NT2/D1 (cell line): ENCODE data around the gene ZNF747.
"Not testable (repeated sequence)": the region's sequence is repeated elsewhere in the genome, so short reads cannot be mapped to it uniquely, and the experiment has no call there.

Source experiments
- SUZ12 ChIP-seq: IDR thresholded peaks from 2 replicates; pipeline ENCODE4 v1.6.1; 2011; ENCODE audit not compliant: insufficient read length, insufficient read depth; ENCODE audit errors: extremely low read depth
- YY1 ChIP-seq: IDR thresholded peaks from 2 replicates; pipeline ENCODE4 v1.6.1; 2011; ENCODE audit not compliant: insufficient read length, insufficient read depth
- ZNF274 ChIP-seq: IDR thresholded peaks from 2 replicates; pipeline ENCODE4 v1.6.1; 2011; ENCODE audit warnings: mild to moderate bottlenecking, low read depth, low read length

GRCh38 chr16:30539986-30540526 lies 5.4 kb upstream of the ZNF747 start:
- TF ChIP-seq ZNF274, YY1, SUZ12: not testable (repeated sequence)
